Gastrocnemius medialis (tissue), 4 donors: ENCODE measurements around the gene RAB7A. TPM values are rescaled to one million over a fixed set of nuclear protein-coding genes. Genes with fewer than 3 reads are reported as not detected.

Experiments used
- ATAC-seq, 2 donors: fragments of 150-250 bp; one replicate each; pipeline ENCODE4 v1.9.1; 2016
- DNase-seq, 2 donors: peaks; one replicate each; pipeline ENCODE4 v3.0.0-alpha.2; 2019
- H3K27ac ChIP-seq, 4 donors: fragments of 200-600 bp; sonication (generic); 1 replicate in 1 of 4; 2 replicates in 3 of 4; pipeline ENCODE4 v1.5.1; 2016 to 2018; ENCODE audit warnings: mild to moderate bottlenecking in 2 of 4, moderate library complexity in 1 of 4
- H3K27me3 ChIP-seq, 3 donors: fragments of 200-600 bp; sonication (generic) in 2 of 3; 1 replicate in 1 of 3; 2 replicates in 2 of 3; pipeline versions ENCODE4 v1.5.1 to v1.6.0; 2016 to 2019; ENCODE audit warnings: mild to moderate bottlenecking in 1 of 3, moderate library complexity in 1 of 3
- H3K36me3 ChIP-seq, 2 donors: fragments of 200-600 bp; sonication (generic) in 1 of 2; one replicate each; pipeline ENCODE4 v1.5.1; 2017 to 2018
- H3K4me1 ChIP-seq, 2 donors: fragments of 200-600 bp; sonication (generic) in 1 of 2; one replicate each; pipeline ENCODE4 v1.5.1; 2016 to 2017; ENCODE audit warnings: mild to moderate bottlenecking in 2 of 2
- H3K4me3 ChIP-seq, 4 donors: fragments of 200-600 bp; sonication (generic) in 3 of 4; 1 replicate in 1 of 4; 2 replicates in 3 of 4; pipeline ENCODE4 v1.5.1; 2016 to 2019; ENCODE audit warnings: mild to moderate bottlenecking in 2 of 4
- H3K9me3 ChIP-seq, 3 donors: fragments of 200-600 bp; sonication (generic) in 2 of 3; 1 replicate in 1 of 3; 2 replicates in 2 of 3; pipeline ENCODE4 v1.5.1; 2016 to 2019
- POLR2A ChIP-seq, 2 donors: fragments of 450-650 bp; IDR thresholded peaks; one replicate each; pipeline ENCODE4 v1.6.1; 2017; ENCODE audit warnings: antibody characterized with exemption in 2 of 2, mild to moderate bottlenecking in 2 of 2, moderate library complexity in 2 of 2
- in situ Hi-C, 4 donors: fragments of 200-750 bp; cut with MboI; loops; one replicate each; pipeline versions ENCODE4 v1.15.0 to v1.8.0; 2017; ENCODE audit warnings: low sequenced_read_pairs in 4 of 4
- intact Hi-C: fragments of 100-400 bp; cut with DNase I; formaldehyde crosslinking; loops from one replicate; pipeline ENCODE4 v1.15.1; 2023; ENCODE audit warnings: low total_unique reads
- total RNA-seq, 4 donors: library from RNA; depleted of rRNA; stranded (reverse); fragments of >200 nt; gene quantifications; one replicate each; pipeline versions ENCODE4 v1.1.0 to v1.2.3, GENCODE V29; 2016
- TF ChIP-seq, protein P1 (sequence below), 5 experiments: fragments of 450-650 bp in 3 of 5; fragments of 200-600 bp in 2 of 5; sonication (generic) in 2 of 5; IDR thresholded peaks in 4 of 5; conservative IDR thresholded peaks in 1 of 5; 1 replicate in 4 of 5; 2 replicates in 1 of 5; pipeline ENCODE4 v1.5.1; 2016 to 2019; ENCODE audit warnings: antibody characterized with exemption in 5 of 5, mild to moderate bottlenecking in 3 of 5, moderate library complexity in 3 of 5

Gene RAB7A
- total RNA-seq, 4 donors from 2014 or later = 102 to 190 (median 149) TPM

DNA sequence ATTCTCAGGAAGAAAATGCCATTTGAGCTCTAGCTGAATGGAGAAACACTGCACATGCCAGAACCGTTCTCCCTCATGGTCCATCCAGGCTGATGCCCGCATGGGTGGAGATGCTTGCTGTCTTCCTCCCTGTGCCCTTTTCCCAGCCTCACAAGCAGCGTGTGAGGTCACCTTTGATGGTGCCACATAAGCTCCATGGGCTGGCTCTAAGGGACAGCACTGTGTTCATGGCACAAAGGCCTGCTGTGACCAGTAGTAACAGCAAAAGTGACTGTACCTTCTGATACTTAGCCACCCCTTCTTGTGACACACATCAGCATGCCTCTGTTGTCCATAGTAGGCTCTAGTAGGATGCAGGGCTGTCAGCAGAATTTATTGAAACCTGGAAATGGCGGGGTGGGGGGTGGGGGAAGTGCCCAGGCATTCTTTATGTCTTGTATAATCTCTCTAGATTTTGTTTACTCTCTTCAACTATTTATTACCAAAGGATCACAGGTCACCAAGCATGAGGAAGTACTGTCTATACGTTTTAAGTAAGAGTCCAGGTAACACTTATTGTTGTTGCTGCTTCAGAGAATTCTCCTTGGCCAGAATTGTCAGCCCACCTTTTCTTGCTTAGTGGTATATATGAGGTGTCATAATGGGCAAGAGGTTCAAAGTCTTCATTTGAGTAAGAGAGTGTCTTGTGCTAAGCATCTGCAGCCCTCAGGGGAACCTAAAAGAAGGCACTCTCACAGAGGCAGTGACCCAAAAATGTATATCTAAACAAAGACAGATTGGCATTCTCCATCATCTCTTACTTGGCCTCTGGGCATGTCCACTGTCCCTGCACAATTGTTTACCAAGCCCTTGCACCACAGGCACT, 56.5 kb downstream of the RAB7A start:
- DNase-seq = no peak
- no peak for ATAC-seq
- Histone ChIP-seq H3K27ac (peak overlapping the region; percentile 80 to 99 (median 96)), H3K36me3 (no peaks in the 10 kb centered on the region), H3K4me1 (peaks cover 96 to 99% of the 10 kb centered on the region in 2 donors), H3K27me3 (no peaks in the 10 kb centered on the region), H3K9me3 (no peaks in the 10 kb centered on the region), H3K4me3 (no peak overlapping the region)
- in situ Hi-C loops = loop anchor here in 1 of 4 donors (25.0 kb wide), 1 partner anchor 95 kb away; no protein-coding TSS in a partner anchor
- intact Hi-C loops = no loop called here
- no peak for TF ChIP-seq POLR2A (IDR thresholded peaks at IDR 0.05)
- TF ChIP-seq, protein P1, sequence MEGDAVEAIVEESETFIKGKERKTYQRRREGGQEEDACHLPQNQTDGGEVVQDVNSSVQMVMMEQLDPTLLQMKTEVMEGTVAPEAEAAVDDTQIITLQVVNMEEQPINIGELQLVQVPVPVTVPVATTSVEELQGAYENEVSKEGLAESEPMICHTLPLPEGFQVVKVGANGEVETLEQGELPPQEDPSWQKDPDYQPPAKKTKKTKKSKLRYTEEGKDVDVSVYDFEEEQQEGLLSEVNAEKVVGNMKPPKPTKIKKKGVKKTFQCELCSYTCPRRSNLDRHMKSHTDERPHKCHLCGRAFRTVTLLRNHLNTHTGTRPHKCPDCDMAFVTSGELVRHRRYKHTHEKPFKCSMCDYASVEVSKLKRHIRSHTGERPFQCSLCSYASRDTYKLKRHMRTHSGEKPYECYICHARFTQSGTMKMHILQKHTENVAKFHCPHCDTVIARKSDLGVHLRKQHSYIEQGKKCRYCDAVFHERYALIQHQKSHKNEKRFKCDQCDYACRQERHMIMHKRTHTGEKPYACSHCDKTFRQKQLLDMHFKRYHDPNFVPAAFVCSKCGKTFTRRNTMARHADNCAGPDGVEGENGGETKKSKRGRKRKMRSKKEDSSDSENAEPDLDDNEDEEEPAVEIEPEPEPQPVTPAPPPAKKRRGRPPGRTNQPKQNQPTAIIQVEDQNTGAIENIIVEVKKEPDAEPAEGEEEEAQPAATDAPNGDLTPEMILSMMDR (IDR thresholded peaks at IDR 0.05 in 4 of 5, conservative IDR thresholded peaks at IDR 0.05 in 1 of 5) = no peak

DNA sequence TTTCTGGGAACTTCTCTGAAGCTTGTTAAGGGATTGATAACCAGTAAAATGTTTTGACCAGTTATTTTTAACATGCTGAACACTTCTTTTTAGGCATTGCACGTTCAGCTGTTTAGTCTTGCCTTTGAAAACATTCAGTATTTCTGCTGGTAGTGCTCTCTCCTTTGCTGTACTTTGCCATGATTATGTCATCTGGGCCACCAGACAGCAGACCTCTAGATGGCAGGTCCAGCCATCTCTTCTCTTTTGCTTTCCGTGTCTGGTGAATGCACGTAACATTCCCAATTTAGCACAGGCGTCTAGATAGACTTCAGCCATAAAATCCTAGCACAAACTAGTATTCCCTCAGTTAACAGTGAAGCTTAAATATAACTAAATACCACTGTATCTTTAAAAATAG, 57.8 kb downstream of the RAB7A start:
- ATAC-seq (peak; percentile 81 to 86), DNase-seq (peak; percentile 44 to 57)
- in situ Hi-C loops (loop anchor here in 1 of 4 donors (25.0 kb wide), 1 partner anchor 96 kb away; no protein-coding TSS in a partner anchor), intact Hi-C loops (loop anchor here (1.0 kb wide), 1 partner anchor 11 kb away; no protein-coding TSS in a partner anchor)
- peak overlapping the region; percentile 80 to 99 (median 96) for H3K27ac ChIP-seq
- peaks cover 94 to 96% of the 10 kb centered on the region in 2 donors for H3K4me1 ChIP-seq
- H3K36me3 ChIP-seq = no peaks in the 10 kb centered on the region
- TF ChIP-seq, protein P1 (IDR thresholded peaks at IDR 0.05 in 4 of 5, conservative IDR thresholded peaks at IDR 0.05 in 1 of 5) = no peak
- no peak for TF ChIP-seq POLR2A (IDR thresholded peaks at IDR 0.05)
- no peaks in the 10 kb centered on the region for H3K9me3 ChIP-seq
- H3K27me3 ChIP-seq = no peaks in the 10 kb centered on the region
- H3K4me3 ChIP-seq = no peak overlapping the region

GRCh38 chr3:128784232-128784631, 58.2 kb downstream of the RAB7A start:
- ATAC-seq (peak; percentile 36 to 63), DNase-seq (peak; percentile 43 to 63)
- in situ Hi-C loops (loop anchor here in 1 of 4 donors (25.0 kb wide), 1 partner anchor 97 kb away; no protein-coding TSS in a partner anchor), intact Hi-C loops (loop anchor here (1.0 kb wide), 1 partner anchor 10 kb away; no protein-coding TSS in a partner anchor)
- H3K27me3 ChIP-seq = no peaks in the 10 kb centered on the region
- H3K9me3 ChIP-seq = no peaks in the 10 kb centered on the region
- TF ChIP-seq POLR2A (IDR thresholded peaks at IDR 0.05) = no peak
- TF ChIP-seq, protein P1 (IDR thresholded peaks at IDR 0.05 in 4 of 5, conservative IDR thresholded peaks at IDR 0.05 in 1 of 5) = peak in 3 of 5 experiments; percentile 47 to 58 (median 48)
- H3K4me1 ChIP-seq = peaks cover 94 to 96% of the 10 kb centered on the region in 2 donors
- no peaks in the 10 kb centered on the region for H3K36me3 ChIP-seq
- H3K27ac ChIP-seq = peak overlapping the region; percentile 80 to 99 (median 96)
- no peak overlapping the region for H3K4me3 ChIP-seq

- in situ Hi-C loops (loop anchor here in 1 of 4 donors (25.0 kb wide), 1 partner anchor 98 kb away; no protein-coding TSS in a partner anchor), intact Hi-C loops (loop anchor here (1.0 kb wide), 2 partner anchors 9 to 61 kb away; no protein-coding TSS in a partner anchor)
- TF ChIP-seq, protein P1 (IDR thresholded peaks at IDR 0.05 in 4 of 5, conservative IDR thresholded peaks at IDR 0.05 in 1 of 5) = no peak
- TF ChIP-seq POLR2A (IDR thresholded peaks at IDR 0.05) = no peak
- Histone ChIP-seq H3K36me3 (no peaks in the 10 kb centered on the region), H3K27me3 (no peaks in the 10 kb centered on the region), H3K9me3 (no peaks in the 10 kb centered on the region), H3K4me3 (no peak overlapping the region), H3K27ac (peak overlapping the region; percentile 80 to 99 (median 96)), H3K4me1 (peaks cover 94 to 95% of the 10 kb centered on the region in 2 donors)
- no peak for ATAC-seq
- DNase-seq = no peak
Measured at GRCh38 chr3:128784843-128785242, 58.9 kb downstream of the RAB7A start.
